ENCODE results near the gene MRPS18B. TPM values are rescaled to one million over a fixed set of nuclear protein-coding genes. Genes with fewer than 3 reads are reported as not detected.

MRPS18B gene
- total RNA-seq, 2 experiments from 2014 or later = 59.0 to 79.6 TPM

- CTCF ChIA-PET (ENCODE audit: unreplicated experiment) = no interaction called here
- no peaks in the 10 kb centered on the region for H3K9me2 ChIP-seq (ENCODE audit: insufficient read depth, low read length)
- H3K4me3 ChIP-seq (ENCODE audit: low read depth, low read length, poor library complexity, severe bottlenecking) = peak overlapping the region; percentile 88
- H3K27ac ChIP-seq (ENCODE audit: low read depth, low read length, poor library complexity, severe bottlenecking) = peak overlapping the region; percentile 91
- H2AFZ ChIP-seq (ENCODE audit: low read length) = no peak overlapping the region
- intact Hi-C loops (cut with micrococcal nuclease; ENCODE audit: unreplicated experiment) = loop anchor here (2.0 to 5.0 kb wide), 4 partner anchors 59 to 587 kb away; partner anchors contain the start of genes FLOT1, GNL1, IER3 and PPP1R18
- POLR2A ChIA-PET = interaction anchor here (0.6 to 3.6 kb wide), 13 partner anchors 16 to 881 kb away, joined by 3 to 38 read pairs (median 5); partner anchors contain the start of genes MDC1 and TUBB
- TF ChIP-seq CTCF (conservative IDR thresholded peaks at IDR 0.05; ENCODE audit: low read length) (no peak), EZH2phosphoT487 (IDR thresholded peaks at IDR 0.05; ENCODE audit: borderline replicate concordance, low read depth, low read length) (no peak)
- DNase-seq (ENCODE audit: low spot score) = peak; percentile 80
- peaks cover 69% of the 10 kb centered on the region for H3K36me3 ChIP-seq (ENCODE audit: insufficient read depth, low read length)
- H4K20me1 ChIP-seq (ENCODE audit: insufficient read depth, low read length) = peaks cover 25% of the 10 kb centered on the region; the same call in 1 of the 2 replicates
- H3K4me2 ChIP-seq (ENCODE audit: low read length) = peak overlapping the region; percentile 99
- BruUV-seq (replicated peaks) = TSS peak; percentile 38
- peaks cover 37% of the 10 kb centered on the region for H3K4me1 ChIP-seq (ENCODE audit: insufficient read depth, low read length, poor library complexity, severe bottlenecking)
- H3K9me3 ChIP-seq (ENCODE audit: low read length) = no peaks in the 10 kb centered on the region
- peaks cover 75% of the 10 kb centered on the region for H3K79me2 ChIP-seq (ENCODE audit: insufficient read depth, low read depth, low read length)
Observed at GRCh38 chr6:30615219-30615957, 2.3 kb upstream of the MRPS18B start.

- intact Hi-C loops (cut with micrococcal nuclease; ENCODE audit: unreplicated experiment) = loop anchor here (2.0 to 5.0 kb wide), 5 partner anchors 45 to 586 kb away; partner anchors contain the start of genes ABCF1, FLOT1, GNL1 and IER3
- H2AFZ ChIP-seq (ENCODE audit: low read length) = no peak overlapping the region
- POLR2A ChIA-PET = interaction anchor here (0.5 to 2.0 kb wide), 5 partner anchors 50 to 105 kb away, joined by 3 to 8 read pairs (median 3); partner anchors contain the start of gene TUBB
- H3K36me3 ChIP-seq (ENCODE audit: insufficient read depth, low read length) = peaks cover 72% of the 10 kb centered on the region
- TF ChIP-seq CTCF (conservative IDR thresholded peaks at IDR 0.05; ENCODE audit: low read length) (no peak), EZH2phosphoT487 (IDR thresholded peaks at IDR 0.05; ENCODE audit: borderline replicate concordance, low read depth, low read length) (no peak)
- H4K20me1 ChIP-seq (ENCODE audit: insufficient read depth, low read length) = peaks cover 25% of the 10 kb centered on the region; the same call in 1 of the 2 replicates
- H3K9me2 ChIP-seq (ENCODE audit: insufficient read depth, low read length) = no peaks in the 10 kb centered on the region
- peak overlapping the region; percentile 88 for H3K4me3 ChIP-seq (ENCODE audit: low read depth, low read length, poor library complexity, severe bottlenecking)
- no peaks in the 10 kb centered on the region for H3K9me3 ChIP-seq (ENCODE audit: low read length)
- peak overlapping the region; percentile 99 for H3K4me2 ChIP-seq (ENCODE audit: low read length)
- CTCF ChIA-PET (ENCODE audit: unreplicated experiment) = no interaction called here
- DNase-seq (ENCODE audit: low spot score) = peak; percentile 66
- peaks cover 75% of the 10 kb centered on the region for H3K79me2 ChIP-seq (ENCODE audit: insufficient read depth, low read depth, low read length)
- BruUV-seq (replicated peaks) = no TSS peak
- H3K27ac ChIP-seq (ENCODE audit: low read depth, low read length, poor library complexity, severe bottlenecking) = peak overlapping the region; percentile 91
- peaks cover 37% of the 10 kb centered on the region for H3K4me1 ChIP-seq (ENCODE audit: insufficient read depth, low read length, poor library complexity, severe bottlenecking)
Observed at GRCh38 chr6:30615958-30616810, 1.5 kb upstream of the MRPS18B start.

Measured in OCI-LY7 (cell line).